Astrocyte (in vitro differentiated cells and primary cell): ENCODE data around the gene NXN. TPM values are rescaled to one million over a fixed set of nuclear protein-coding genes. Genes with fewer than 3 reads are reported as not detected.

ENCODE experiments used
- DNase-seq: peaks from one replicate; pipeline ENCODE4 v3.0.0-alpha.2; 2010; ENCODE audit warnings: low read depth
- FAIRE-seq: peaks from 2 replicates; lab custom pipeline; 2011; peaks lifted over from hg19 to GRCh38; lab: Jason Lieb, UNC
- H2AFZ ChIP-seq: 2 replicates; pipeline ENCODE4 v1.6.0; 2012; ENCODE audit warnings: low read depth, low read length, inconsistent platforms
- H3K27ac ChIP-seq: 2 replicates; pipeline ENCODE4 v1.5.1; 2011; ENCODE audit warnings: low read depth, low read length, inconsistent platforms
- H3K27me3 ChIP-seq: 2 replicates; pipeline ENCODE4 v1.6.0; 2011; ENCODE audit warnings: low read length, inconsistent platforms; ENCODE audit not compliant: insufficient read depth
- H3K36me3 ChIP-seq: 2 replicates; pipeline ENCODE4 v1.5.1; 2011; ENCODE audit warnings: low read length, inconsistent platforms; ENCODE audit not compliant: insufficient read depth
- H3K4me1 ChIP-seq: 2 replicates; pipeline ENCODE4 v1.5.1; 2011; ENCODE audit warnings: low read length, inconsistent platforms; ENCODE audit not compliant: insufficient read depth
- H3K4me2 ChIP-seq: 2 replicates; pipeline ENCODE4 v1.6.0; 2012; ENCODE audit warnings: low read length, inconsistent platforms
- H3K4me3 ChIP-seq: 2 replicates; pipeline ENCODE4 v1.5.1; 2011; ENCODE audit warnings: low read depth, mild to moderate bottlenecking, low read length, inconsistent platforms; ENCODE audit not compliant: insufficient read depth
- H3K79me2 ChIP-seq: 2 replicates; pipeline ENCODE4 v1.6.0; 2012; ENCODE audit warnings: mild to moderate bottlenecking, low read length, inconsistent platforms; ENCODE audit not compliant: insufficient read depth
- H3K9ac ChIP-seq: 2 replicates; pipeline ENCODE4 v1.6.0; 2012; ENCODE audit warnings: mild to moderate bottlenecking, low read length, inconsistent platforms
- H3K9me3 ChIP-seq: 2 replicates; pipeline ENCODE4 v1.5.1; 2012; ENCODE audit warnings: low read depth, mild to moderate bottlenecking, low read length, inconsistent platforms; ENCODE audit not compliant: insufficient read depth
- H4K20me1 ChIP-seq: 2 replicates; pipeline ENCODE4 v1.6.0; 2012; ENCODE audit warnings: low read length, inconsistent platforms; ENCODE audit not compliant: insufficient read depth
- H3K27ac Mint-ChIP-seq: one replicate; pipeline ENCODE4 v1.8.0; 2021; ENCODE audit warnings: mild to moderate bottlenecking, mixed read lengths; ENCODE audit not compliant: unreplicated experiment
- H3K27me3 Mint-ChIP-seq: one replicate; pipeline ENCODE4 v1.8.0; 2021; ENCODE audit warnings: low read depth, mixed read lengths; ENCODE audit not compliant: unreplicated experiment
- H3K36me3 Mint-ChIP-seq: one replicate; pipeline ENCODE4 v1.8.0; 2021; ENCODE audit warnings: low read depth, mixed read lengths; ENCODE audit not compliant: unreplicated experiment
- H3K4me1 Mint-ChIP-seq: one replicate; pipeline ENCODE4 v1.8.0; 2021; ENCODE audit warnings: low read depth, mixed read lengths; ENCODE audit not compliant: unreplicated experiment
- H3K4me3 Mint-ChIP-seq: one replicate; pipeline ENCODE4 v1.8.0; 2021; ENCODE audit warnings: mild to moderate bottlenecking, moderate library complexity, mixed read lengths; ENCODE audit not compliant: unreplicated experiment
- H3K9me3 Mint-ChIP-seq: one replicate; pipeline ENCODE4 v1.8.0; 2021; ENCODE audit warnings: mild to moderate bottlenecking, mixed read lengths; ENCODE audit not compliant: unreplicated experiment
- EZH2 ChIP-seq: IDR thresholded peaks from 2 replicates; pipeline ENCODE4 v1.6.1; 2012; ENCODE audit warnings: mild to moderate bottlenecking, low read length, inconsistent platforms; ENCODE audit not compliant: insufficient read depth
- total RNA-seq: library from RNA; stranded (reverse); gene quantifications from 2 replicates; pipeline ENCODE4 v1.2.1, GENCODE V29; 2021
- TF ChIP-seq, protein P1 (sequence below): IDR thresholded peaks from 2 replicates; pipeline ENCODE4 v1.5.1; 2011; ENCODE audit warnings: low read depth, mild to moderate bottlenecking, inconsistent platforms, low read length, moderate library complexity; ENCODE audit not compliant: insufficient read depth

The NXN gene
- total RNA-seq, 1 donor from 2014 or later, result 104 TPM

GRCh38 chr17:921161-921560 is 58.4 kb downstream of the NXN start:
- Mint-ChIP-seq H3K9me3 (peaks cover 6% of the 10 kb centered on the region), H3K27ac (no peak overlapping the region), H3K4me1 (peaks cover 24% of the 10 kb centered on the region), H3K4me3 (peak overlapping the region; percentile 50), H3K27me3 (no peaks in the 10 kb centered on the region), H3K36me3 (peaks cover 28% of the 10 kb centered on the region)
- no peak overlapping the region for H3K27ac ChIP-seq
- DNase-seq (peak; percentile 71), FAIRE-seq (no peak)
- TF ChIP-seq EZH2, result no peak
- TF ChIP-seq, protein P1, sequence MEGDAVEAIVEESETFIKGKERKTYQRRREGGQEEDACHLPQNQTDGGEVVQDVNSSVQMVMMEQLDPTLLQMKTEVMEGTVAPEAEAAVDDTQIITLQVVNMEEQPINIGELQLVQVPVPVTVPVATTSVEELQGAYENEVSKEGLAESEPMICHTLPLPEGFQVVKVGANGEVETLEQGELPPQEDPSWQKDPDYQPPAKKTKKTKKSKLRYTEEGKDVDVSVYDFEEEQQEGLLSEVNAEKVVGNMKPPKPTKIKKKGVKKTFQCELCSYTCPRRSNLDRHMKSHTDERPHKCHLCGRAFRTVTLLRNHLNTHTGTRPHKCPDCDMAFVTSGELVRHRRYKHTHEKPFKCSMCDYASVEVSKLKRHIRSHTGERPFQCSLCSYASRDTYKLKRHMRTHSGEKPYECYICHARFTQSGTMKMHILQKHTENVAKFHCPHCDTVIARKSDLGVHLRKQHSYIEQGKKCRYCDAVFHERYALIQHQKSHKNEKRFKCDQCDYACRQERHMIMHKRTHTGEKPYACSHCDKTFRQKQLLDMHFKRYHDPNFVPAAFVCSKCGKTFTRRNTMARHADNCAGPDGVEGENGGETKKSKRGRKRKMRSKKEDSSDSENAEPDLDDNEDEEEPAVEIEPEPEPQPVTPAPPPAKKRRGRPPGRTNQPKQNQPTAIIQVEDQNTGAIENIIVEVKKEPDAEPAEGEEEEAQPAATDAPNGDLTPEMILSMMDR, result no peak
- H4K20me1 ChIP-seq, result peaks cover 76% of the 10 kb centered on the region
- no peaks in the 10 kb centered on the region for H3K9me3 ChIP-seq
- H3K27me3 ChIP-seq, result no peaks in the 10 kb centered on the region
- no peak overlapping the region for H3K4me3 ChIP-seq
- H3K4me1 ChIP-seq, result peaks cover 10% of the 10 kb centered on the region
- H3K79me2 ChIP-seq, result peaks cover 70% of the 10 kb centered on the region
- peak overlapping the region; percentile 52 for H3K4me2 ChIP-seq
- no peak overlapping the region for H2AFZ ChIP-seq
- H3K36me3 ChIP-seq, result no peaks in the 10 kb centered on the region
- H3K9ac ChIP-seq, result no peak overlapping the region

DNA sequence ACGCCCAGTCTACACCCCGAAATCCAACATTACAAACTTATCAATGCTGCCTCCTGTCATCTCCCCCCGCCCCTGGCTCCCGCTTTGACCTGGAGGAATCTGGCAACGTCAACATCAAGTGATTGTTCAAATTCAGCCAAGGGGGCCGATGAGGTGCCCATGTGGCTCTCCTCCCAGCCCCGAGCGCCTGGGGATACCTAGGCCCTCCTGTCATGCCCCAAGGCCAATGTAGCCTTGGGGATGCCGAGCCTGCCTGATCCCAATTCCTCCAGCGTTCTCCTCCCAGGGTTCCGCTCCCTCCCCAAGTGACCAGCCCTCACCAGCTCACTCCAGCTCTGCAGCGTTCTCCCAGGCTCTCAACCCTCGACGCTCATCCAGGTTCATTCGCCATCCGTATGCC is 59.4 kb downstream of the NXN start:
- H3K9me3 Mint-ChIP-seq, result peaks cover 6% of the 10 kb centered on the region
- Histone ChIP-seq H3K4me1 (peaks cover 12% of the 10 kb centered on the region), H2AFZ (no peak overlapping the region), H3K4me3 (no peak overlapping the region), H4K20me1 (peaks cover 68% of the 10 kb centered on the region), H3K4me2 (no peak overlapping the region), H3K27ac (no peak overlapping the region), H3K27me3 (no peaks in the 10 kb centered on the region), H3K36me3 (no peaks in the 10 kb centered on the region), H3K79me2 (peaks cover 63% of the 10 kb centered on the region), H3K9me3 (no peaks in the 10 kb centered on the region), H3K9ac (no peak overlapping the region)
- H3K36me3 Mint-ChIP-seq, result peaks cover 32% of the 10 kb centered on the region
- H3K4me3 Mint-ChIP-seq, result no peak overlapping the region
- DNase-seq, result no peak
- no peaks in the 10 kb centered on the region for H3K27me3 Mint-ChIP-seq
- H3K27ac Mint-ChIP-seq, result peak overlapping the region; percentile 35
- FAIRE-seq, result no peak
- peaks cover 25% of the 10 kb centered on the region for H3K4me1 Mint-ChIP-seq
- TF ChIP-seq, protein P1, result no peak
- no peak for TF ChIP-seq EZH2

DNA sequence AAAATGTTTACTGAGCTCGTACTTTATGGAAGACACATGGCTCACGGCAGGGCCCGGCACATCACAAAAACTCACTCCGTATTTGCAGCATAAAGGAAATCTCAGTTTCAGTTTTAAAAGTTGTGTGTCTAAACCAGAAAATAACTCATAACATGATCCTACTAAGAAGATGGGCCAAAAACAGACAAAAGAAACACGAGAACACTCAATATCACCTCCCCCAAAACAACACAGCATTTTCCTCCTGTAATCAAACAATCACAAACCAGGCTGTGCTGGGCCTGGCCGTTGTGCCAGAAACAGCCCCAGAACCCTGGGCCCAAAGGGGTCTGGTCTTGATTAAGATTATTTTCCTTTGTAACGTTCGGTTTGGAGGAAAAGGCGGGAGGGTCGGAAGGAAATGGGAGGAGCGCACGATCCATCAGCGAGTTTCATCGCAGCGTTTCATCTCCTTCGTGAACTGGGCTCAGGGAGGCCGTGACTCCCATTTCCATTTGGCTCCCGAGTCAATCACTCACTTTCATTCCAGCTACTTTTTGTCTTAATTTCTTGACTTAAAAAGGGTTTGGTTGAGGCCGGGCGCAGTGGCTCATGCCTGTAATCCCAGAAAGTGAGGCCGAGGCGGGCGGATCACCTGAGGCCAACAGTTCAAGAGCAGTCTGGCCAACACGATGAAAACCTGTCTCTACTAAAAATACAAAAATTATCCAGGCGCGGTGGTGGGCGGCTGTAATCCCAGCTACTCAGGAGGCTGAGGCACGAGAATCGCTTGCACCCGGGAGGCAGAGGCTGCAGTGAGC is 61.4 kb downstream of the NXN start:
- no peak for FAIRE-seq
- Histone ChIP-seq H3K27ac (no peak overlapping the region), H3K4me1 (peaks cover 8% of the 10 kb centered on the region), H2AFZ (no peak overlapping the region), H3K4me3 (no peak overlapping the region), H3K36me3 (peaks cover 3% of the 10 kb centered on the region), H3K9ac (no peak overlapping the region), H3K79me2 (peaks cover 61% of the 10 kb centered on the region), H4K20me1 (peaks cover 62% of the 10 kb centered on the region), H3K27me3 (no peaks in the 10 kb centered on the region), H3K4me2 (no peak overlapping the region), H3K9me3 (no peaks in the 10 kb centered on the region)
- TF ChIP-seq, protein P1, result no peak
- no peak for TF ChIP-seq EZH2
- no peak for DNase-seq
- Mint-ChIP-seq H3K4me1 (peaks cover 25% of the 10 kb centered on the region), H3K36me3 (peaks cover 41% of the 10 kb centered on the region), H3K4me3 (no peak overlapping the region), H3K27ac (no peak overlapping the region), H3K27me3 (no peaks in the 10 kb centered on the region), H3K9me3 (peaks cover 6% of the 10 kb centered on the region)
